BLaER1 treated with 17β-estradiol and CSF1 and Interleukin-3, amounts not matched to agents 10 nM and 100 nM (cell line): Measurements from ENCODE around the gene C1orf87.

Experiments
- H3K27ac ChIP-seq, 11 experiments: shearing (Covaris generic); formaldehyde crosslinking; 2 replicates each; pipeline ENCODE4 v1.8.1; 2022
- H3K27me3 ChIP-seq, 11 experiments: shearing (Covaris generic); formaldehyde crosslinking; 2 replicates each; pipeline ENCODE4 v1.8.1; 2022
- H3K36me3 ChIP-seq, 11 experiments: shearing (Covaris generic); formaldehyde crosslinking; 2 replicates each; pipeline ENCODE4 v1.8.1; 2022
- H3K4me1 ChIP-seq, 10 experiments: shearing (Covaris generic); formaldehyde crosslinking; 2 replicates each; pipeline ENCODE4 v1.8.1; 2022
- H3K4me2 ChIP-seq, 11 experiments: shearing (Covaris generic); formaldehyde crosslinking; 2 replicates each; pipeline ENCODE4 v1.8.1; 2022
- H3K4me3 ChIP-seq, 10 experiments: shearing (Covaris generic); formaldehyde crosslinking; 2 replicates each; pipeline ENCODE4 v1.8.1; 2022
- H3K9ac ChIP-seq, 11 experiments: shearing (Covaris generic); formaldehyde crosslinking; 2 replicates each; pipeline ENCODE4 v1.8.1; 2022
- H3K9me3 ChIP-seq, 11 experiments: shearing (Covaris generic); formaldehyde crosslinking; replicated peaks in 1 of 11; 2 replicates each; pipeline ENCODE4 v1.8.1; 2022
- H4K20me1 ChIP-seq, 11 experiments: shearing (Covaris generic); formaldehyde crosslinking; 2 replicates each; pipeline ENCODE4 v1.8.1; 2022
- Cebpa-rat ChIP-seq, 11 experiments: shearing (Covaris generic); IDR thresholded peaks; 2 replicates each; pipeline ENCODE4 v1.8.1; 2022

Gene C1orf87

GRCh38 chr1:59947047-59947938 lies 126.3 kb downstream of the C1orf87 start:
- no peak for TF ChIP-seq Cebpa-rat (IDR thresholded peaks at IDR 0.05)
- H3K27ac ChIP-seq = no peak overlapping the region
- no peaks in the 10 kb centered on the region for H3K9me3 ChIP-seq
- no peaks in the 10 kb centered on the region for H4K20me1 ChIP-seq
- no peaks in the 10 kb centered on the region for H3K27me3 ChIP-seq
- H3K4me3 ChIP-seq = no peak overlapping the region
- no peaks in the 10 kb centered on the region for H3K36me3 ChIP-seq
- H3K4me1 ChIP-seq = no peaks in the 10 kb centered on the region
- no peak overlapping the region for H3K4me2 ChIP-seq
- no peak overlapping the region for H3K9ac ChIP-seq

DNA sequence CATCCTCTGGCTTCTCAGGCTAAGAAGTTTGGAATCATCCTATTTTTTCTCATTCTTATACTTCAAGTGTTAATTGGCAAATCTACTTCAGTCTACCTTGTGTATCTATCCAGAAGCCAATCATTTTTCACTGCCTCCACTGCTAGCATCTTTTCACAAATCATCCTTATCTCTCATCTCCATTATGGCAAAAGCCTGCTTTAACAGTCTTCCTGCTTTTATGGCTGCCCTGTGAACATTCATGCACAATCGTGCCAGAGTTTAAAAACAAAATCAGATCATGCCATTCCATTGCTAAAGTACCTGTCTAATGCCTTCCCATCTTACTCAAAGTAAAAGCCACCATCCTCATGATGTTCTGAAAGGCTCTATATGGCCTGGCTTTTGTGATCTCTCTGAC lies 127.8 kb downstream of the C1orf87 start:
- Histone ChIP-seq H3K27me3 (no peaks in the 10 kb centered on the region), H3K4me3 (no peak overlapping the region), H3K9ac (no peak overlapping the region), H3K9me3 (no peaks in the 10 kb centered on the region), H3K36me3 (no peaks in the 10 kb centered on the region), H3K4me2 (no peak overlapping the region), H3K27ac (no peak overlapping the region), H4K20me1 (no peaks in the 10 kb centered on the region), H3K4me1 (no peaks in the 10 kb centered on the region)
- TF ChIP-seq Cebpa-rat (IDR thresholded peaks at IDR 0.05) = no peak
